H9 (cell line): ENCODE measurements around the gene CNNM1. TPM values are rescaled to one million over a fixed set of nuclear protein-coding genes. Genes with fewer than 3 reads are reported as not detected.

ENCODE experiments used
- DNase-seq: peaks from one replicate; pipeline ENCODE4 v3.0.0-alpha.2; 2017
- H2AFZ ChIP-seq: one replicate; pipeline ENCODE4 v1.6.1; 2013; ENCODE audit warnings: mild to moderate bottlenecking, low read length, control low read depth, moderate library complexity
- H2AK5ac ChIP-seq: 2 replicates; pipeline ENCODE4 v1.6.1; 2013; ENCODE audit warnings: low read length, control low read depth, mixed read lengths; ENCODE audit not compliant: insufficient read length
- H2BK120ac ChIP-seq: one replicate; pipeline ENCODE4 v1.6.1; 2013; ENCODE audit warnings: low read depth, mild to moderate bottlenecking, low read length, control low read depth, inconsistent platforms; ENCODE audit not compliant: poor library complexity, severe bottlenecking
- H2BK12ac ChIP-seq: 2 replicates; pipeline ENCODE4 v1.6.1; 2013; ENCODE audit warnings: low read length, control low read depth, mixed read lengths, low read depth; ENCODE audit not compliant: insufficient read length
- H2BK15ac ChIP-seq: 2 replicates; pipeline ENCODE4 v1.6.1; 2013; ENCODE audit warnings: low read depth, low read length, control low read depth
- H2BK20ac ChIP-seq: one replicate; pipeline ENCODE4 v1.6.1; 2013; ENCODE audit warnings: low read depth, mild to moderate bottlenecking, low read length, control low read depth, inconsistent platforms; ENCODE audit not compliant: poor library complexity, severe bottlenecking
- H2BK5ac ChIP-seq: 2 replicates; pipeline ENCODE4 v1.6.1; 2013; ENCODE audit warnings: low read length, control low read depth, mixed read lengths; ENCODE audit not compliant: insufficient read length
- H3K14ac ChIP-seq: 2 replicates; pipeline ENCODE4 v1.6.1; 2013; ENCODE audit warnings: low read length, control low read depth; ENCODE audit not compliant: insufficient read depth
- H3K18ac ChIP-seq: 2 replicates; pipeline ENCODE4 v1.6.1; 2013; ENCODE audit warnings: low read depth, mild to moderate bottlenecking, mixed read lengths, low read length, control low read depth; ENCODE audit not compliant: insufficient read length
- H3K23ac ChIP-seq: 2 replicates; pipeline ENCODE4 v1.6.1; 2013; ENCODE audit warnings: low read length, control low read depth, mixed read lengths, low read depth; ENCODE audit not compliant: insufficient read length
- H3K23me2 ChIP-seq: 2 replicates; pipeline ENCODE4 v1.6.1; 2013; ENCODE audit warnings: low read depth, mild to moderate bottlenecking, mixed read lengths, low read length, control low read depth; ENCODE audit not compliant: insufficient read length, poor library complexity, severe bottlenecking
- H3K27ac ChIP-seq: 2 replicates; pipeline ENCODE4 v1.5.1; 2013; ENCODE audit warnings: low read length, control low read depth, mixed read lengths, low read depth; ENCODE audit not compliant: insufficient read length
- H3K27me3 ChIP-seq: 2 replicates; pipeline ENCODE4 v1.6.1; 2013; ENCODE audit warnings: low read length, control low read depth, inconsistent platforms; ENCODE audit not compliant: insufficient read depth
- H3K4ac ChIP-seq: 2 replicates; pipeline ENCODE4 v1.6.1; 2013; ENCODE audit warnings: low read depth, mild to moderate bottlenecking, control low read depth, inconsistent platforms, low read length, moderate library complexity
- H3K4me1 ChIP-seq: 2 replicates; pipeline ENCODE4 v1.6.1; 2013; ENCODE audit warnings: low read length, control low read depth, inconsistent platforms; ENCODE audit not compliant: insufficient read depth
- H3K4me2 ChIP-seq: 2 replicates; pipeline ENCODE4 v1.6.1; 2013; ENCODE audit warnings: low read length, control low read depth, mixed read lengths; ENCODE audit not compliant: insufficient read length, insufficient read depth
- H3K56ac ChIP-seq: 2 replicates; pipeline ENCODE4 v1.6.1; 2013; ENCODE audit warnings: low read depth, mild to moderate bottlenecking, mixed read lengths, low read length, control low read depth; ENCODE audit not compliant: insufficient read length
- H3K79me1 ChIP-seq: 2 replicates; pipeline ENCODE4 v1.6.1; 2013; ENCODE audit warnings: low read depth, mild to moderate bottlenecking, moderate library complexity, low read length, control low read depth, inconsistent platforms; ENCODE audit not compliant: insufficient read depth, poor library complexity, severe bottlenecking
- H3K79me2 ChIP-seq: 2 replicates; pipeline ENCODE4 v1.6.1; 2013; ENCODE audit warnings: low read length, control low read depth, inconsistent platforms; ENCODE audit not compliant: insufficient read depth
- H3K9ac ChIP-seq: 2 replicates; pipeline ENCODE4 v1.6.1; 2013; ENCODE audit warnings: low read length, control low read depth, mixed read lengths; ENCODE audit not compliant: insufficient read length; ENCODE audit errors: extremely low read depth
- H3K9me3 ChIP-seq: one replicate; pipeline ENCODE4 v1.6.1; 2013; ENCODE audit warnings: low read depth, low read length, inconsistent platforms; ENCODE audit not compliant: control insufficient read depth
- H3T11ph ChIP-seq: one replicate; pipeline ENCODE4 v1.6.1; 2013; ENCODE audit warnings: mild to moderate bottlenecking, low read length, control low read depth, inconsistent platforms
- H4K20me1 ChIP-seq: one replicate; pipeline ENCODE4 v1.6.1; 2013; ENCODE audit not compliant: control insufficient read depth, insufficient read length, insufficient read depth
- H4K5ac ChIP-seq: 2 replicates; pipeline ENCODE4 v1.6.1; 2013; ENCODE audit warnings: low read depth, mild to moderate bottlenecking, mixed read lengths, low read length, control low read depth; ENCODE audit not compliant: insufficient read length
- H4K8ac ChIP-seq: replicated peaks from 2 replicates; pipeline ENCODE4 v1.6.1; 2013; ENCODE audit warnings: low read length, control low read depth, mixed read lengths, low read depth; ENCODE audit not compliant: insufficient read length
- H4K91ac ChIP-seq: 2 replicates; pipeline ENCODE4 v1.6.1; 2013; ENCODE audit warnings: low read depth, mild to moderate bottlenecking, moderate library complexity, mixed read lengths, low read length, control low read depth; ENCODE audit not compliant: insufficient read length
- H3K27ac Mint-ChIP-seq, 3 experiments: 2 replicates in 2 of 3; 3 replicates in 1 of 3; pipeline ENCODE4 v1.8.0; 2020 to 2021; ENCODE audit warnings: mixed read lengths in 3 of 3, mild to moderate bottlenecking in 1 of 3, moderate library complexity in 1 of 3
- H3K27me3 Mint-ChIP-seq: 2 replicates; pipeline ENCODE4 v1.8.0; 2021; ENCODE audit warnings: low read depth, mild to moderate bottlenecking, moderate library complexity, mixed read lengths
- H3K36me3 Mint-ChIP-seq, 3 experiments: 2 replicates in 2 of 3; 3 replicates in 1 of 3; pipeline ENCODE4 v1.8.0; 2020 to 2021; ENCODE audit warnings: low read depth in 3 of 3, mixed read lengths in 3 of 3; ENCODE audit not compliant: insufficient read depth in 1 of 3
- H3K4me1 Mint-ChIP-seq, 2 experiments: 2 replicates each; pipeline ENCODE4 v1.8.0; 2020; ENCODE audit warnings: mixed read lengths in 2 of 2
- H3K4me3 Mint-ChIP-seq, 2 experiments: 2 replicates in 1 of 2; 3 replicates in 1 of 2; pipeline ENCODE4 v1.8.0; 2020 to 2021; ENCODE audit warnings: mild to moderate bottlenecking in 2 of 2, mixed read lengths in 2 of 2, moderate library complexity in 1 of 2
- H3K9me3 Mint-ChIP-seq, 2 experiments: 2 replicates in 1 of 2; 3 replicates in 1 of 2; pipeline ENCODE4 v1.8.0; 2020; ENCODE audit warnings: mild to moderate bottlenecking in 2 of 2, mixed read lengths in 2 of 2, moderate library complexity in 1 of 2
- CTCF ChIP-seq: fragments of 200-600 bp; sonication (generic); conservative IDR thresholded peaks from 3 replicates; pipeline ENCODE4 v1.8.0; 2021; ENCODE audit warnings: antibody characterized with exemption, mild to moderate bottlenecking
- WGBS: extraction: QIAGEN DNeasy Blood & Tissue Kit; methylation state at CpG from one replicate; pipeline ENCODE4 v1.1.7; 2013; ENCODE audit warnings: missing lambda C conversion rate, low lambda C conversion rate, mixed read lengths; ENCODE audit not compliant: insufficient read length; ENCODE audit errors: extremely low coverage; 5-methylcytosine and 5-hydroxymethylcytosine counted together
- total RNA-seq: library from RNA; stranded (reverse); gene quantifications from 2 replicates; pipeline ENCODE4 v1.2.1, GENCODE V29; 2021

The CNNM1 gene
- total RNA-seq, 1 experiment from 2014 or later = 0.35 TPM

- H3K14ac ChIP-seq = no peak overlapping the region
- no peak overlapping the region for H3T11ph ChIP-seq
- no peak overlapping the region for H3K4ac ChIP-seq
- no peak overlapping the region for H3K4me2 ChIP-seq
- H4K20me1 ChIP-seq = no peaks in the 10 kb centered on the region
- H3K18ac ChIP-seq = no peak overlapping the region
- no peaks in the 10 kb centered on the region for H3K79me1 ChIP-seq
- no CpG with 5 or more reads among the region's 2 CpGs for WGBS
- no peak overlapping the region for H3K9ac ChIP-seq
- no peak for DNase-seq
- no peak overlapping the region for H2BK120ac ChIP-seq
- H3K79me2 ChIP-seq = no peaks in the 10 kb centered on the region
- no peaks in the 10 kb centered on the region for H3K27me3 Mint-ChIP-seq
- no peak overlapping the region for H2AK5ac ChIP-seq
- no peak overlapping the region for H2AFZ ChIP-seq
- no peak for TF ChIP-seq CTCF
- H3K36me3 Mint-ChIP-seq = no peaks in the 10 kb centered on the region; a peak in 1 of 7 replicates
- no peaks in the 10 kb centered on the region for H3K27me3 ChIP-seq
- no peak overlapping the region for H4K5ac ChIP-seq
- no peaks in the 10 kb centered on the region; a peak in 1 of 4 replicates for H3K4me1 Mint-ChIP-seq
- H4K91ac ChIP-seq = no peak overlapping the region
- no peaks in the 10 kb centered on the region for H3K4me1 ChIP-seq
- H3K27ac ChIP-seq = no peak overlapping the region
- no peak overlapping the region for H3K23ac ChIP-seq
- no peaks in the 10 kb centered on the region for H3K9me3 ChIP-seq
- no peak overlapping the region for H4K8ac ChIP-seq
- no peaks in the 10 kb centered on the region for H3K23me2 ChIP-seq
- H3K27ac Mint-ChIP-seq = no peak overlapping the region
- H2BK15ac ChIP-seq = no peak overlapping the region
- no peak overlapping the region for H3K56ac ChIP-seq
- no peak overlapping the region for H2BK5ac ChIP-seq
- H3K4me3 Mint-ChIP-seq = no peak overlapping the region
- no peak overlapping the region for H2BK12ac ChIP-seq
- no peak overlapping the region for H2BK20ac ChIP-seq
- H3K9me3 Mint-ChIP-seq = no peaks in the 10 kb centered on the region
Measured at GRCh38 chr10:99438890-99439289, 109.7 kb downstream of the CNNM1 start.
